HFF-Myc (cell line): ENCODE results near the gene UHRF2.
A peak's percentile ranks its signal among the peaks of the same experiment; 100 is the strongest.

ENCODE experiments used
- DNase-seq: peaks from one replicate; pipeline ENCODE4 v3.0.0-alpha.2; 2011; ENCODE audit warnings: low read depth; ENCODE audit errors: extremely low read depth
- H3K4me3 ChIP-seq: replicated peaks from 2 replicates; pipeline ENCODE4 v1.5.1; 2011; ENCODE audit warnings: low read depth, mild to moderate bottlenecking, control low read depth, low read length
- CTCF ChIP-seq: IDR thresholded peaks from 2 replicates; pipeline ENCODE4 v1.5.1; 2012; ENCODE audit warnings: mild to moderate bottlenecking, low read depth, low read length, control low read depth; ENCODE audit errors: missing control alignments

Gene UHRF2

GRCh38 chr9:6479959-6480358 is 67.0 kb downstream of the UHRF2 start:
- H3K4me3 ChIP-seq: no peak overlapping the region
- no peak for TF ChIP-seq CTCF
- DNase-seq: no peak

- DNase-seq: no peak
- H3K4me3 ChIP-seq: no peak overlapping the region
- no peak for TF ChIP-seq CTCF
These were observed 71.2 kb downstream of the UHRF2 start for GRCh38 chr9:6484210-6484609.

- no peak overlapping the region for H3K4me3 ChIP-seq
- DNase-seq: no peak
- peak; percentile 7 for TF ChIP-seq CTCF
These were observed 75.4 kb downstream of the UHRF2 start for GRCh38 chr9:6488395-6488794.

- no peak overlapping the region for H3K4me3 ChIP-seq
- no peak for TF ChIP-seq CTCF
- no peak for DNase-seq
These were observed 76.1 kb downstream of the UHRF2 start for GRCh38 chr9:6489099-6489498.

GRCh38 chr9:6490863-6491262 is 77.9 kb downstream of the UHRF2 start:
- no peak for DNase-seq
- TF ChIP-seq CTCF: no peak
- no peak overlapping the region for H3K4me3 ChIP-seq

- no peak for DNase-seq
- TF ChIP-seq CTCF: no peak
- H3K4me3 ChIP-seq: no peak overlapping the region
These were observed 82.5 kb downstream of the UHRF2 start for GRCh38 chr9:6495466-6495865.

GRCh38 chr9:6498982-6499381 is 86.0 kb downstream of the UHRF2 start:
- no peak for TF ChIP-seq CTCF
- H3K4me3 ChIP-seq: no peak overlapping the region
- DNase-seq: peak; percentile 10
